HepG2 (cell line): ENCODE data around the gene CREM. TPM values are rescaled to one million over a fixed set of nuclear protein-coding genes. Genes with fewer than 3 reads are reported as not detected.

Experiments
- ATF3 ChIP-seq: sonication (generic); formaldehyde crosslinking; IDR thresholded peaks from 2 replicates; pipeline ENCODE4 v1.4.0; 2020; ENCODE audit warnings: missing genetic modification reagents
- EZH2 ChIP-seq: conservative IDR thresholded peaks from 2 replicates; pipeline ENCODE4 v1.6.1; 2012; ENCODE audit warnings: mild to moderate bottlenecking, low read depth, low read length, moderate library complexity
- GPN1 ChIP-seq: sonication (generic); formaldehyde crosslinking; IDR thresholded peaks from 2 replicates; pipeline ENCODE4 v1.5.1; 2020; ENCODE audit warnings: missing genetic modification reagents, borderline replicate concordance
- GTF3A ChIP-seq: sonication (generic); formaldehyde crosslinking; conservative IDR thresholded peaks from 2 replicates; pipeline ENCODE4 v1.4.0; 2020; ENCODE audit warnings: mild to moderate bottlenecking, missing genetic modification reagents
- KLF16 ChIP-seq, 2 experiments: sonication (generic) in 1 of 2; formaldehyde crosslinking in 1 of 2; IDR thresholded peaks; 2 replicates each; pipeline versions ENCODE4 v1.6.1 to v1.8.0; 2016 to 2023; ENCODE audit warnings: missing genetic modification reagents in 2 of 2, missing compliant biosample characterization in 1 of 2
- MTA3 ChIP-seq: sonication (generic); formaldehyde crosslinking; IDR thresholded peaks from 2 replicates; pipeline ENCODE4 v1.4.0; 2020; ENCODE audit warnings: missing genetic modification reagents
- PITX1 ChIP-seq: sonication (generic); formaldehyde crosslinking; IDR thresholded peaks from 2 replicates; pipeline ENCODE4 v1.5.1; 2020; ENCODE audit warnings: mild to moderate bottlenecking, missing genetic modification reagents
- PLRG1 ChIP-seq: fragments of 450-650 bp; conservative IDR thresholded peaks from 2 replicates; pipeline ENCODE4 v1.6.1; 2016
- RBFOX2 ChIP-seq: fragments of 200-400 bp; formaldehyde crosslinking; IDR thresholded peaks from 2 replicates; pipeline ENCODE4 v1.6.1; 2017; ENCODE audit warnings: low read depth, mild to moderate bottlenecking, low read length
- RNF219 ChIP-seq: sonication (generic); formaldehyde crosslinking; IDR thresholded peaks from 2 replicates; pipeline ENCODE4 v1.5.0; 2020; ENCODE audit warnings: mild to moderate bottlenecking, missing genetic modification reagents
- SKI ChIP-seq: fragments of 450-650 bp; IDR thresholded peaks from one replicate; pipeline ENCODE4 v1.6.1; 2018; ENCODE audit warnings: mild to moderate bottlenecking; ENCODE audit not compliant: partially characterized antibody
- TARDBP ChIP-seq: sonication (generic); formaldehyde crosslinking; IDR thresholded peaks from 2 replicates; pipeline ENCODE4 v1.8.0; 2022; ENCODE audit warnings: mild to moderate bottlenecking, missing genetic modification reagents
- TRAFD1 ChIP-seq: sonication (generic); formaldehyde crosslinking; IDR thresholded peaks from 2 replicates; pipeline ENCODE4 v1.5.1; 2020; ENCODE audit warnings: missing genetic modification reagents, mild to moderate bottlenecking, borderline replicate concordance
- ZNF281 ChIP-seq: sonication (generic); formaldehyde crosslinking; IDR thresholded peaks from 2 replicates; pipeline ENCODE4 v1.4.0; 2020; ENCODE audit warnings: missing genetic modification reagents, borderline replicate concordance
- ZNF350 ChIP-seq: sonication (generic); formaldehyde crosslinking; IDR thresholded peaks from 2 replicates; pipeline ENCODE4 v1.4.0; 2020; ENCODE audit warnings: mild to moderate bottlenecking, low read depth, missing genetic modification reagents, borderline replicate concordance
- ZNF607 ChIP-seq: sonication (generic); formaldehyde crosslinking; IDR thresholded peaks from 2 replicates; pipeline ENCODE4 v1.5.1; 2020; ENCODE audit warnings: missing genetic modification reagents, mild to moderate bottlenecking, borderline replicate concordance
- ZNF614 ChIP-seq: IDR thresholded peaks from 2 replicates; pipeline ENCODE4 v1.6.1; 2018; ENCODE audit warnings: missing biosample characterization, missing genetic modification reagents, inconsistent platforms, borderline replicate concordance
- ZNF776 ChIP-seq: sonication (generic); formaldehyde crosslinking; IDR thresholded peaks from 2 replicates; pipeline ENCODE4 v1.4.0; 2020; ENCODE audit warnings: mild to moderate bottlenecking, missing genetic modification reagents
- ZSCAN9 ChIP-seq: IDR thresholded peaks from 2 replicates; pipeline ENCODE4 v1.6.1; 2016; ENCODE audit warnings: borderline replicate concordance
- polyA plus RNA-seq, 8 experiments: library from polyadenylated mRNA; depleted of rRNA in 3 of 8; stranded (reverse) in 7 of 8; unstranded in 1 of 8; fragments of >200 nt; fragmentation: Illumina TruSeq in 4 of 8; extraction: Trizol in 4 of 8; gene quantifications; 2 replicates each; pipeline versions ENCODE4 v1.2.1 to v1.2.3, GENCODE V29; 2011 to 2016; ENCODE audit warnings: low read depth in 4 of 8, missing spikeins in 1 of 8, mixed read lengths in 1 of 8; ENCODE audit not compliant: insufficient read depth in 1 of 8
- total RNA-seq, 5 experiments: library from RNA; depleted of rRNA; stranded (reverse); fragments of >200 nt; fragmentation: Illumina TruSeq; extraction: Trizol; gene quantifications; 2 replicates each; pipeline ENCODE4 v1.2.3, GENCODE V29; 2016; ENCODE audit warnings: low read depth in 1 of 5

CREM gene
- total and polyA plus RNA-seq, 2 of the 13 experiments (the other 11 are each of a cell fraction or from before 2014, with no cell fraction given): 21.3 to 25.4 TPM

- no peak; a peak in 1 of 4 replicates for TF ChIP-seq KLF16 (CRISPR knock-in tag; IDR thresholded peaks at IDR 0.05)
- TF ChIP-seq ZNF281 (CRISPR knock-in tag): no peak
- no peak for TF ChIP-seq EZH2
- no peak for TF ChIP-seq PLRG1
- TF ChIP-seq ZNF614 (CRISPR knock-in tag): no peak
- TF ChIP-seq ZNF776 (CRISPR knock-in tag): no peak
- TF ChIP-seq ATF3 (CRISPR knock-in tag): peak; percentile 68
- TF ChIP-seq RNF219: no peak
- TF ChIP-seq MTA3 (CRISPR knock-in tag): no peak
- TF ChIP-seq ZSCAN9: no peak
- peak; percentile 24; the same call in 1 of the 2 replicates for TF ChIP-seq ZNF350 (CRISPR knock-in tag)
- no peak for TF ChIP-seq TARDBP (CRISPR knock-in tag)
- no peak for TF ChIP-seq RBFOX2
- TF ChIP-seq GTF3A: no peak
- no peak for TF ChIP-seq ZNF607 (CRISPR knock-in tag)
- no peak for TF ChIP-seq SKI
- TF ChIP-seq GPN1 (CRISPR knock-in tag): no peak
- no peak for TF ChIP-seq PITX1 (CRISPR knock-in tag)
- TF ChIP-seq TRAFD1 (CRISPR knock-in tag): no peak
Measured at GRCh38 chr10:35237766-35238512, 111.3 kb downstream of the CREM start (continued).
